Tibial nerve (tissue), 4 donors: ENCODE results near the gene YTHDF2.

Experiments used
- EP300 ChIP-seq, 2 donors: sonication (generic); formaldehyde crosslinking; IDR thresholded peaks; one replicate each; pipeline ENCODE4 v1.6.1; 2017; ENCODE audit warnings: antibody characterized with exemption in 2 of 2, mild to moderate bottlenecking in 1 of 2
- POLR2A ChIP-seq, 2 donors: fragments of 450-650 bp; IDR thresholded peaks; one replicate each; pipeline ENCODE4 v1.6.1; 2017; ENCODE audit warnings: antibody characterized with exemption in 2 of 2, mild to moderate bottlenecking in 2 of 2, moderate library complexity in 2 of 2
- TF ChIP-seq, protein P1 (sequence below), 5 experiments: fragments of 200-600 bp in 3 of 5; fragments of 450-650 bp in 2 of 5; sonication (generic) in 3 of 5; IDR thresholded peaks; one replicate each; pipeline ENCODE4 v1.5.1; 2016 to 2019; ENCODE audit warnings: antibody characterized with exemption in 5 of 5, mild to moderate bottlenecking in 3 of 5, moderate library complexity in 2 of 5

DNA sequence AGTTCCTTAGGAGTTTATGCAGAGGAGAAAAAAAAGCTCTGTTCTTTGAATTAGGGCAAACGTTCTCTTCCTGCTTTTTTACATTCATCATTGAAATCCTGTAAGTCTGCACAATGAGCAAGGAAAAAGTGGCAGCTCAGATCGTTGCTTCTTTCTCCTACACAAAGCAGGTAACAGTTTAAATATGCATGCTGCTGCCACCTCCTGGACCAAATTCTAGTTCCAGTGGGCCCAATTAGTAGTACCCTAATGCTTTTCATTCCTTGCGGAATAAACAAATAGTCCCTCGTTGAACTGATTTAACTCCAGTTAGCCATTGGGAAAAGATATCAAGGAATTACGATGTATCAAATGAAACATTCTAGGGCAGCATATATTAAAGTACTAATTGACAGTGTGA, 20.1 kb downstream of the YTHDF2 start:
- no peak for TF ChIP-seq POLR2A (IDR thresholded peaks at IDR 0.05)
- TF ChIP-seq, protein P1, sequence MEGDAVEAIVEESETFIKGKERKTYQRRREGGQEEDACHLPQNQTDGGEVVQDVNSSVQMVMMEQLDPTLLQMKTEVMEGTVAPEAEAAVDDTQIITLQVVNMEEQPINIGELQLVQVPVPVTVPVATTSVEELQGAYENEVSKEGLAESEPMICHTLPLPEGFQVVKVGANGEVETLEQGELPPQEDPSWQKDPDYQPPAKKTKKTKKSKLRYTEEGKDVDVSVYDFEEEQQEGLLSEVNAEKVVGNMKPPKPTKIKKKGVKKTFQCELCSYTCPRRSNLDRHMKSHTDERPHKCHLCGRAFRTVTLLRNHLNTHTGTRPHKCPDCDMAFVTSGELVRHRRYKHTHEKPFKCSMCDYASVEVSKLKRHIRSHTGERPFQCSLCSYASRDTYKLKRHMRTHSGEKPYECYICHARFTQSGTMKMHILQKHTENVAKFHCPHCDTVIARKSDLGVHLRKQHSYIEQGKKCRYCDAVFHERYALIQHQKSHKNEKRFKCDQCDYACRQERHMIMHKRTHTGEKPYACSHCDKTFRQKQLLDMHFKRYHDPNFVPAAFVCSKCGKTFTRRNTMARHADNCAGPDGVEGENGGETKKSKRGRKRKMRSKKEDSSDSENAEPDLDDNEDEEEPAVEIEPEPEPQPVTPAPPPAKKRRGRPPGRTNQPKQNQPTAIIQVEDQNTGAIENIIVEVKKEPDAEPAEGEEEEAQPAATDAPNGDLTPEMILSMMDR (IDR thresholded peaks at IDR 0.05) = no peak
- TF ChIP-seq EP300 (IDR thresholded peaks at IDR 0.05) = no peak
